Measurements from ENCODE around the gene LINGO4.

- no peak for TF ChIP-seq CTCF (tag by site-specific recombination; IDR thresholded peaks at IDR 0.05)
- TF ChIP-seq ZBTB7A (tag by site-specific recombination; IDR thresholded peaks at IDR 0.05; ENCODE audit: low read depth), result no peak
- TF ChIP-seq ZNF114 (tag by site-specific recombination; IDR thresholded peaks at IDR 0.05), result no peak
- no peak for TF ChIP-seq YY2 (tag by site-specific recombination; IDR thresholded peaks at IDR 0.05)
- no peak for TF ChIP-seq ZNF274 (IDR thresholded peaks at IDR 0.05; ENCODE audit: low read length)
- TF ChIP-seq ZNF274 (tag by site-specific recombination; IDR thresholded peaks at IDR 0.05; ENCODE audit: borderline replicate concordance), result no peak
- no peak for TF ChIP-seq SCRT2 (tag by site-specific recombination; IDR thresholded peaks at IDR 0.05)
Observed at GRCh38 chr1:151809290-151809984, 4.2 kb upstream of the LINGO4 start.

All from HEK293 (cell line).